ENCODE data around the gene NAALADL2. TPM values are rescaled to one million over a fixed set of nuclear protein-coding genes. Genes with fewer than 3 reads are reported as not detected.

Gene NAALADL2
- polyA plus RNA-seq, 3 donors, result not detected

DNA sequence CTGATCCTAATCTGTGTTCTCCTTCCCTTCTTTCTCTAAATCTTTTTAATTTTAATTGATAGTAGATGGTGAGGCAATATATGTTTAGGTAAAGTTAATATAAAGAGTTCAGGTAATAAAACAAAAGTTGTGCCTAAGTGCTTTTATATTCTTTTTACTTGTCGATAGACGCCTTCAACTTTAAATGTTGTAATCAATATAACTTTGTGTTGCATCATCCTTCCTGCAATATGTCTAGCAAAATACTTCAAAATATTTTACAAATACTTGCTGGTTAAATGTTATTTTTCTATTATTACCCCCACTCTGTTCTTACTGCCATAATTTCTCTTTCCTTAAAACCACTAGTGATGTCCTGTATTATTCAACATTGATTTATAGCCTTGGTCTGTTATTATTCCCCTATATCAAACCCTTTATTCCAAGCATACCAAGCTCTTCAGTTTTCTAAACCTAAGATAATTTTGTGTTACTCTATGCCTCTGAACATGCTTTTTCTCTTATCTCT is 92.4 kb downstream of the NAALADL2 start:
- Mint-ChIP-seq H3K27ac (no peak overlapping the region), H3K27me3 (ENCODE audit: low read depth in 3 of 3) (no peaks in the 10 kb centered on the region), H3K9me3 (peaks cover 0 to 6% (median 1%) of the 10 kb centered on the region in 7 donors), H3K4me1 (no peaks in the 10 kb centered on the region), H3K4me3 (no peak overlapping the region), H3K36me3 (no peaks in the 10 kb centered on the region)
- Histone ChIP-seq H3K27ac (ENCODE audit: low read depth in 1 of 2, low read length in 2 of 2) (no peak overlapping the region), H3K4me2 (replicated peaks; ENCODE audit: extremely low read depth, low read length, poor library complexity, severe bottlenecking) (no peak overlapping the region), H3K27me3 (ENCODE audit: control insufficient read depth in 2 of 2, insufficient read depth in 2 of 2, low read length in 2 of 2) (no peaks in the 10 kb centered on the region), H3K79me2 (ENCODE audit: insufficient read depth, low read length) (no peaks in the 10 kb centered on the region), H3K4me1 (ENCODE audit: control insufficient read depth in 1 of 2, insufficient read depth in 2 of 2, low read length in 2 of 2) (no peaks in the 10 kb centered on the region), H3K4me3 (replicated peaks in 1 of 3; ENCODE audit: low read depth in 2 of 3, low read length in 3 of 3) (no peak overlapping the region), H3K36me3 (replicated peaks in 1 of 2; ENCODE audit: control insufficient read depth in 1 of 2, insufficient read depth in 2 of 2, low read length in 2 of 2) (no peaks in the 10 kb centered on the region), H4K20me1 (ENCODE audit: insufficient read depth, low read length) (no peaks in the 10 kb centered on the region), H3K9ac (ENCODE audit: insufficient read depth, low read length, poor library complexity, severe bottlenecking) (no peak overlapping the region), H3K9me3 (replicated peaks in 1 of 2; ENCODE audit: control insufficient read depth in 1 of 2, insufficient read depth in 1 of 2, low read length in 2 of 2) (no peaks in the 10 kb centered on the region), H2AFZ (ENCODE audit: insufficient read depth, low read depth, low read length, poor library complexity, severe bottlenecking) (no peak overlapping the region)
- intact Hi-C loops (cut with micrococcal nuclease), result no loop called here
- WGBS (ENCODE audit: insufficient coverage), result no CpG with 5 or more reads among the region's 2 CpGs
- no peak for DNase-seq
- TF ChIP-seq, protein P1, sequence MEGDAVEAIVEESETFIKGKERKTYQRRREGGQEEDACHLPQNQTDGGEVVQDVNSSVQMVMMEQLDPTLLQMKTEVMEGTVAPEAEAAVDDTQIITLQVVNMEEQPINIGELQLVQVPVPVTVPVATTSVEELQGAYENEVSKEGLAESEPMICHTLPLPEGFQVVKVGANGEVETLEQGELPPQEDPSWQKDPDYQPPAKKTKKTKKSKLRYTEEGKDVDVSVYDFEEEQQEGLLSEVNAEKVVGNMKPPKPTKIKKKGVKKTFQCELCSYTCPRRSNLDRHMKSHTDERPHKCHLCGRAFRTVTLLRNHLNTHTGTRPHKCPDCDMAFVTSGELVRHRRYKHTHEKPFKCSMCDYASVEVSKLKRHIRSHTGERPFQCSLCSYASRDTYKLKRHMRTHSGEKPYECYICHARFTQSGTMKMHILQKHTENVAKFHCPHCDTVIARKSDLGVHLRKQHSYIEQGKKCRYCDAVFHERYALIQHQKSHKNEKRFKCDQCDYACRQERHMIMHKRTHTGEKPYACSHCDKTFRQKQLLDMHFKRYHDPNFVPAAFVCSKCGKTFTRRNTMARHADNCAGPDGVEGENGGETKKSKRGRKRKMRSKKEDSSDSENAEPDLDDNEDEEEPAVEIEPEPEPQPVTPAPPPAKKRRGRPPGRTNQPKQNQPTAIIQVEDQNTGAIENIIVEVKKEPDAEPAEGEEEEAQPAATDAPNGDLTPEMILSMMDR (IDR thresholded peaks at IDR 0.05), result no peak

DNA sequence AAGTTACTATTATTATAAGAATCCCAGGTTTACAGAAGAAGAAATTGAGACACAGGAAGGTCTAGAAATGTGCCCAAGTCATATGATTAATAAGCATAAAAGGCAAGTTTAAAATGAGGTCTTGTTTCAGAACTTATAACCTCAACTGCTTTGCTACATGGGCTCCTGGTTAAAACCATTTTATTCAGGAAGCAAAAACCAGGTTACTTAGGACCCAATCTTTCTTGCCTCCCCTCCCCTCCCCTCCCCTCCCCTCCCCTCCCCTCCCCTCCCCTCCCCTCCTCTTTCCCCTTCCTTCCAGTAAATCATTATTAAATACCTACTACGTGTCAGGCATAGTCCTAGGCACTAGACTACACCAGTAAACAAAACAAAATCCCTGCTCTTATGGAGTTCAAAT is 93.9 kb downstream of the NAALADL2 start:
- Histone ChIP-seq H3K4me1 (ENCODE audit: control insufficient read depth in 1 of 2, insufficient read depth in 2 of 2, low read length in 2 of 2) (no peaks in the 10 kb centered on the region), H3K27me3 (ENCODE audit: control insufficient read depth in 2 of 2, insufficient read depth in 2 of 2, low read length in 2 of 2) (no peaks in the 10 kb centered on the region), H3K4me3 (replicated peaks in 1 of 3; ENCODE audit: low read depth in 2 of 3, low read length in 3 of 3) (no peak overlapping the region), H3K79me2 (ENCODE audit: insufficient read depth, low read length) (no peaks in the 10 kb centered on the region), H3K4me2 (replicated peaks; ENCODE audit: extremely low read depth, low read length, poor library complexity, severe bottlenecking) (no peak overlapping the region), H3K27ac (ENCODE audit: low read depth in 1 of 2, low read length in 2 of 2) (no peak overlapping the region), H4K20me1 (ENCODE audit: insufficient read depth, low read length) (no peaks in the 10 kb centered on the region), H2AFZ (ENCODE audit: insufficient read depth, low read depth, low read length, poor library complexity, severe bottlenecking) (no peak overlapping the region), H3K9me3 (replicated peaks in 1 of 2; ENCODE audit: control insufficient read depth in 1 of 2, insufficient read depth in 1 of 2, low read length in 2 of 2) (no peaks in the 10 kb centered on the region), H3K9ac (ENCODE audit: insufficient read depth, low read length, poor library complexity, severe bottlenecking) (no peak overlapping the region), H3K36me3 (replicated peaks in 1 of 2; ENCODE audit: control insufficient read depth in 1 of 2, insufficient read depth in 2 of 2, low read length in 2 of 2) (no peaks in the 10 kb centered on the region)
- peaks cover 0 to 6% (median 0%) of the 10 kb centered on the region in 7 donors for H3K9me3 Mint-ChIP-seq
- no peaks in the 10 kb centered on the region for H3K27me3 Mint-ChIP-seq (ENCODE audit: low read depth in 3 of 3)
- WGBS (ENCODE audit: insufficient coverage), result no CpG with 5 or more reads among the region's 1 CpG
- DNase-seq, result no peak
- intact Hi-C loops (cut with micrococcal nuclease), result no loop called here
- no peak overlapping the region for H3K27ac Mint-ChIP-seq
- H3K4me1 Mint-ChIP-seq, result no peaks in the 10 kb centered on the region
- H3K4me3 Mint-ChIP-seq, result no peak overlapping the region
- no peaks in the 10 kb centered on the region for H3K36me3 Mint-ChIP-seq
- TF ChIP-seq, protein P1 (IDR thresholded peaks at IDR 0.05), result no peak

Measured in CD14-positive monocyte (primary cell).